Mucosa of descending colon (tissue), 3 donors: ENCODE results near the gene BICD2. TPM values are rescaled to one million over a fixed set of nuclear protein-coding genes. Genes with fewer than 3 reads are reported as not detected.
A peak's percentile ranks its signal among the peaks of the same experiment; 100 is the strongest.

Source experiments
- ATAC-seq: fragments of 200-7000 bp; cut with Tn5 transposase; one replicate; pipeline ENCODE4 v1.9.1; 2020; ENCODE audit warnings: mild to moderate bottlenecking, moderate library complexity
- DNase-seq, 3 donors: peaks; one replicate each; pipeline ENCODE4 v3.0.0-alpha.2; 2020
- H3K36me3 ChIP-seq: fragments of 200-600 bp; one replicate; pipeline ENCODE4 v1.8.0; 2021; ENCODE audit warnings: low read depth, mild to moderate bottlenecking
- H3K4me1 ChIP-seq: fragments of 200-600 bp; one replicate; pipeline ENCODE4 v1.8.0; 2021; ENCODE audit warnings: low read depth, mild to moderate bottlenecking
- H3K4me3 ChIP-seq: fragments of 200-600 bp; one replicate; pipeline ENCODE4 v1.8.0; 2021; ENCODE audit warnings: mild to moderate bottlenecking
- H3K9me3 ChIP-seq: fragments of 200-600 bp; one replicate; pipeline ENCODE4 v1.8.0; 2021; ENCODE audit warnings: mild to moderate bottlenecking
- CTCF ChIP-seq: fragments of 200-600 bp; IDR thresholded peaks from one replicate; pipeline ENCODE4 v1.8.0; 2022; ENCODE audit warnings: antibody characterized with exemption, mild to moderate bottlenecking
- intact Hi-C, 2 donors: fragments of 100-400 bp; cut with DNase I in 1 of 2; cut with micrococcal nuclease in 1 of 2; formaldehyde crosslinking; loops; one replicate each; pipeline versions ENCODE4 v1.11.0 to v1.11.1; 2022; cut with DNase I, micrococcal nuclease
- total RNA-seq, 3 donors: library from RNA; stranded (reverse); fragmentation: NEBNext Ultra II Directional in 2 of 3; extraction: Animal tissue kit (Norgen Biotek cat#: 25700) in 2 of 3; gene quantifications; one replicate each; pipeline versions ENCODE4 v1.2.1 to v1.2.4, GENCODE V29; 2021 to 2023
- donor health status: DM: no; HTN: no; CAD: no; lungs with moderate emphysema.
- donor health status: DM: no; HTN: no; CAD: no.
- donor health status: DM: no; HTN: yes; CAD: no.

Gene BICD2
- total RNA-seq, 3 donors from 2014 or later: 6.8 to 36.1 (median 8.6) TPM

- DNase-seq (peak in 2 of 3 donors; percentile 40 to 54), ATAC-seq (peak; percentile 37)
- intact Hi-C loops: no loop called here
- H3K4me3 ChIP-seq: peak overlapping the region; percentile 73
- peaks cover 18% of the 10 kb centered on the region for H3K4me1 ChIP-seq
- TF ChIP-seq CTCF: no peak
- no peaks in the 10 kb centered on the region for H3K9me3 ChIP-seq
- H3K36me3 ChIP-seq: no peaks in the 10 kb centered on the region
Measured at GRCh38 chr9:92668746-92669526, 95.7 kb downstream of the BICD2 start.

- Histone ChIP-seq H3K4me1 (peaks cover 18% of the 10 kb centered on the region), H3K9me3 (no peaks in the 10 kb centered on the region), H3K36me3 (no peaks in the 10 kb centered on the region), H3K4me3 (no peak overlapping the region)
- no peak for ATAC-seq
- intact Hi-C loops: no loop called here
- DNase-seq: no peak
- TF ChIP-seq CTCF: no peak
Measured at GRCh38 chr9:92666912-92667532, 97.6 kb downstream of the BICD2 start.

DNA sequence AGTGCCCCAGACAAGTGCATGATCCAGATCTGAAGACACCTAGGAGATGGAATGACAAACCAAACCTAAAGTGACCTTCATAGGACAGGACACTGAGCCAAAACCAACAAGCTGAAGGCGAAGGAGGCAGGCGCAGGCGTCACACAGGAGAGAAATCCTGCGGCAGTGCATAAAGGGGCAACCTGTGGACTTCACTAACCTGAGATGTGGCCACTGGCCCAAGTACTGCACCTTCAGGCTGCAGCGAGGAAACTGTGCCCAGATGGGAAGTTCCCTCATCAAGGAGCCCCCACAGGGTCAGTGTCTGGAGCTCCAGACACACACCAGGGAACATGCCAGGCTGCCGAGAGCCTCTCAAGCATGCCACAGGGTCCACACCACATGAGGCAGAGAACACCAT lies 98.4 kb downstream of the BICD2 start:
- DNase-seq: no peak
- TF ChIP-seq CTCF: no peak
- no peak for ATAC-seq
- Histone ChIP-seq H3K36me3 (no peaks in the 10 kb centered on the region), H3K4me3 (no peak overlapping the region), H3K4me1 (peaks cover 14% of the 10 kb centered on the region), H3K9me3 (no peaks in the 10 kb centered on the region)
- intact Hi-C loops: no loop called here

- TF ChIP-seq CTCF: no peak
- no peak for ATAC-seq
- peaks cover 10% of the 10 kb centered on the region for H3K4me1 ChIP-seq
Measured at GRCh38 chr9:92665836-92666235, 98.8 kb downstream of the BICD2 start.

DNA sequence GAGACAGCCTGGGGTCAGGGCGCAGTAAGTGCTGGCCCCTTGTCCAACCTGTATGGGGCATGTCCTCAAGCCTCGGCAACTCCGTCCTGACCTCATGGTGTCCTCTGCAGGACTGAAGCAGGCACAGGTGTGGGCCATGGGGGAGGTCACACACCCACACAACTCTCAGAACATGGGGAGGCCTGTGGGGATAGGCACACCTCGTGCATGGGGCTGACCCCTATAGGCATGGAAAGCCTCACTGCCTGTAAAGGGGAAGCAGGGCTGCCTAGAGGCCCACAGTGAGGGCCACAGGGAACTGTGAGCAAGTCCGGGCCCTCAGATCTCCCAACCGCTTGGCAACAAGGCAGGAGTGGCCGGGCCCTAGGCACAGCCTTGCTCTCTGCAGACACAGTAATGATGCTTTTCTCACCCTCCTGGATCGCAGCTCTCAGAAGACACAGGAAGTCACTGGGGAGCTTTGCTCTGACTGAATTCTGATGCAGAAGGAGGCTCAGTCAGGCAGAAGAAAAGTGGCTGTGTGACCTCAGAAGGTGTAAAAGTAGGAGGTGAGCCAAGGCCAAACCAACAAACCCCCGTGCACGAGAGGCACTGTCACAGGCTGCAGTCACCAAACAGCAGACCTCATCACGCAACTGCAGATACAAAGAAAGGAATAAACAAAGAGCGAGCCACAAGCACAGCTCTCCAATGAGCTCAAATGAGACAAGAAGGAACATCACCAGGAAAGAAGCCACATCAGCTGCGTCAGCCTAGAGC lies 100.1 kb downstream of the BICD2 start:
- no peak for TF ChIP-seq CTCF
- no peak for DNase-seq
- no peaks in the 10 kb centered on the region for H3K9me3 ChIP-seq
- H3K36me3 ChIP-seq: no peaks in the 10 kb centered on the region
- ATAC-seq: no peak
- H3K4me3 ChIP-seq: no peak overlapping the region
- intact Hi-C loops: no loop called here
- H3K4me1 ChIP-seq: peaks cover 9% of the 10 kb centered on the region

More at GRCh38 chr9:92665836-92666235, 98.8 kb downstream of the BICD2 start:
- Histone ChIP-seq H3K4me3 (no peak overlapping the region), H3K9me3 (no peaks in the 10 kb centered on the region), H3K36me3 (no peaks in the 10 kb centered on the region)
- intact Hi-C loops: no loop called here
- DNase-seq: no peak
